ENCODE data around the gene TTBK2. TPM values are rescaled to one million over a fixed set of nuclear protein-coding genes. Genes with fewer than 3 reads are reported as not detected.

TTBK2 gene
- polyA plus RNA-seq, 1 donor (not counting 4 experiments of a cell fraction or from before 2014, with no cell fraction given) = 7.3 TPM

GRCh38 chr15:42784705-42785104 is 135.9 kb downstream of the TTBK2 start:
- no peak overlapping the region for H3K9ac ChIP-seq (ENCODE audit: control insufficient read depth, extremely low read depth, insufficient read depth, low read length)
- dilution Hi-C loops (cut with MboI; ENCODE audit: extremely low pct_ligation_motif_present, low sequenced_read_pairs) = no loop called here
- H3K36me3 ChIP-seq (ENCODE audit: control insufficient read depth in 2 of 2, extremely low read depth in 1 of 2, insufficient read depth in 2 of 2, low read length in 2 of 2) = peaks cover 0 to 6% of the 10 kb centered on the region in 2 experiments
- no peak overlapping the region for H3K4me3 ChIP-seq (ENCODE audit: control insufficient read depth in 2 of 3, extremely low read depth in 1 of 3, insufficient read depth in 2 of 3, low read depth in 1 of 3, low read length in 3 of 3)
- no peak for DNase-seq (ENCODE audit: low read depth, low spot score)
- H3K79me2 ChIP-seq (ENCODE audit: control insufficient read depth, insufficient read depth, low read length) = no peaks in the 10 kb centered on the region
- no peak overlapping the region for H3K4me2 ChIP-seq (ENCODE audit: control insufficient read depth, extremely low read depth, insufficient read depth, low read depth, low read length)
- no peaks in the 10 kb centered on the region for H3K27me3 ChIP-seq (ENCODE audit: control insufficient read depth, extremely low read depth, insufficient read depth, low read length)
- FAIRE-seq = no peak
- H2AFZ ChIP-seq (ENCODE audit: control insufficient read depth, low read length) = no peak overlapping the region
- H3K9me1 ChIP-seq (ENCODE audit: control insufficient read depth, extremely low read depth, insufficient read depth, low read length) = no peaks in the 10 kb centered on the region
- no peak for TF ChIP-seq EZH2 (IDR thresholded peaks at IDR 0.05; ENCODE audit: low read length)
- TF ChIP-seq CTCF (optimal IDR thresholded peaks at IDR 0.05 in 1 of 3, IDR thresholded peaks at IDR 0.05 in 1 of 3, conservative IDR thresholded peaks at IDR 0.05 in 1 of 3; ENCODE audit: extremely low read depth in 1 of 3, insufficient read depth in 2 of 3, low read length in 3 of 3) = no peak
- H3K27ac ChIP-seq (ENCODE audit: control insufficient read depth, insufficient read depth, low read length) = no peak overlapping the region
- no peaks in the 10 kb centered on the region for H4K20me1 ChIP-seq (ENCODE audit: control insufficient read depth, extremely low read depth, insufficient read depth, low read length)
- no peaks in the 10 kb centered on the region for H3K9me3 ChIP-seq (ENCODE audit: control insufficient read depth, low read depth, low read length)
- H3K4me1 ChIP-seq (ENCODE audit: control insufficient read depth, extremely low read depth, insufficient read depth, low read length) = no peaks in the 10 kb centered on the region

- dilution Hi-C loops (cut with MboI; ENCODE audit: extremely low pct_ligation_motif_present, low sequenced_read_pairs) = no loop called here
- DNase-seq (ENCODE audit: low read depth, low spot score) (no peak), FAIRE-seq (no peak)
- Histone ChIP-seq H4K20me1 (ENCODE audit: control insufficient read depth, extremely low read depth, insufficient read depth, low read length) (no peaks in the 10 kb centered on the region), H3K79me2 (ENCODE audit: control insufficient read depth, insufficient read depth, low read length) (no peaks in the 10 kb centered on the region), H2AFZ (ENCODE audit: control insufficient read depth, low read length) (no peak overlapping the region), H3K27me3 (ENCODE audit: control insufficient read depth, extremely low read depth, insufficient read depth, low read length) (no peaks in the 10 kb centered on the region), H3K4me2 (ENCODE audit: control insufficient read depth, extremely low read depth, insufficient read depth, low read depth, low read length) (no peak overlapping the region), H3K4me3 (ENCODE audit: control insufficient read depth in 2 of 3, extremely low read depth in 1 of 3, insufficient read depth in 2 of 3, low read depth in 1 of 3, low read length in 3 of 3) (no peak overlapping the region), H3K9me1 (ENCODE audit: control insufficient read depth, extremely low read depth, insufficient read depth, low read length) (no peaks in the 10 kb centered on the region), H3K36me3 (ENCODE audit: control insufficient read depth in 2 of 2, extremely low read depth in 1 of 2, insufficient read depth in 2 of 2, low read length in 2 of 2) (peaks cover 0 to 6% of the 10 kb centered on the region in 2 experiments), H3K27ac (ENCODE audit: control insufficient read depth, insufficient read depth, low read length) (no peak overlapping the region), H3K9ac (ENCODE audit: control insufficient read depth, extremely low read depth, insufficient read depth, low read length) (no peak overlapping the region), H3K4me1 (ENCODE audit: control insufficient read depth, extremely low read depth, insufficient read depth, low read length) (no peaks in the 10 kb centered on the region), H3K9me3 (ENCODE audit: control insufficient read depth, low read depth, low read length) (no peaks in the 10 kb centered on the region)
- TF ChIP-seq EZH2 (IDR thresholded peaks at IDR 0.05; ENCODE audit: low read length) (no peak), CTCF (optimal IDR thresholded peaks at IDR 0.05 in 1 of 3, IDR thresholded peaks at IDR 0.05 in 1 of 3, conservative IDR thresholded peaks at IDR 0.05 in 1 of 3; ENCODE audit: extremely low read depth in 1 of 3, insufficient read depth in 2 of 3, low read length in 3 of 3) (no peak)
Measured at GRCh38 chr15:42782716-42783115, 137.9 kb downstream of the TTBK2 start.

All from keratinocyte (primary cell).